ENCODE data around the gene ACBD5.
A peak's percentile ranks its signal among the peaks of the same experiment; 100 is the strongest.
"Not testable (repeated sequence)": the region's sequence is repeated elsewhere in the genome, so short reads cannot be mapped to it uniquely, and the experiment has no call there.

Gene ACBD5

GRCh38 chr10:27237531-27237930 is 3.1 kb downstream of the ACBD5 start:
- DNase-seq, result not testable (repeated sequence)

DNA sequence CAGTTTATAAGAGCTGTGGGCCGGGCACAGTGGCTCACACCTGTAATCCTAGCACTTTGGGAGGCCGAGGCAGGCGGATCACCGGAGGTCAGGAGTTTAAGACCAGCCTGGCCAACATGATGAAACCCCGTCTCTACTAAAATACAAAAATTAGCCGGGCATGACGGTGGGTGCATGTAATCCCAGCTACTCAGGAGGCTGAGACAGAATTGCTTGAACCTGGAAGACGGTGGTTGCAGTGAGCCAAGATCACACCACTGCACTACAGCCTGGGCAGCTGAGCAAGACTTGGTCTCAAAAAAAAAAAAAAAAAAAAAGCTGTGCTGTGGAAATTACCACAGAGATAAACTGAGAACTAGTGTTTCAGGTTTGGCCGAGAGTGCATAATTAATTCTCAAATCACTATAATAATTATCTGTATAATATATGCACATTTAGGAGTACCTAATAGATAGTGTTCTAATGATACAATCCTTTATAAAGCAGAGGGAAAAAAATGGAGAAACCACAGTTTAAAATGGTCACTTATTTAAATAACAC is 3.9 kb downstream of the ACBD5 start:
- not testable (repeated sequence) for DNase-seq

- DNase-seq, result no peak
Measured at GRCh38 chr10:27235706-27236105, 4.9 kb downstream of the ACBD5 start.

GRCh38 chr10:27230022-27230421 is 10.6 kb downstream of the ACBD5 start:
- DNase-seq, result no peak

- DNase-seq, result peak; percentile 37
Measured at GRCh38 chr10:27225642-27226257, 14.8 kb downstream of the ACBD5 start.

- DNase-seq, result peak; percentile 46
Measured at GRCh38 chr10:27225011-27225590, 15.5 kb downstream of the ACBD5 start.

DNA sequence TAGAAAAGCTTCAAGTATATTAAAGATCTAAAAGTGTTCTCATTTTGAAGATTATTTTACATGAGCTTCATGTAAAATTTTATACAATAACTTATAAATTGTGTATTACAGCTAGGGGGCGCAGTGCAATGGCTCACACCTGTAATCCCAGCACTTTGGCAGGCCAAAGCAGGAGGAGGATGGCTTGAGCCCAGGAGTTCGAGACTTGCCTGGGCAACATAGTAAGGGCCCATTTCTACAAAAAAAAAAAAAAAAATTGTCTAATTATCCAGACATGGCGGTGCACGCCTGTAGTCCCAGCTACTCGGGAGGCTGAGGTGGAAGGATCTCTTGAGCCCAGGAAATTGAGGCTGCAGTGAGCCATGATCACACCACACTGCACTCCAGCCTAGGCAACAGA is 16.6 kb downstream of the ACBD5 start:
- peak; percentile 65 for DNase-seq

- no peak for DNase-seq
Measured at GRCh38 chr10:27207350-27207749, 33.2 kb downstream of the ACBD5 start.

DNA sequence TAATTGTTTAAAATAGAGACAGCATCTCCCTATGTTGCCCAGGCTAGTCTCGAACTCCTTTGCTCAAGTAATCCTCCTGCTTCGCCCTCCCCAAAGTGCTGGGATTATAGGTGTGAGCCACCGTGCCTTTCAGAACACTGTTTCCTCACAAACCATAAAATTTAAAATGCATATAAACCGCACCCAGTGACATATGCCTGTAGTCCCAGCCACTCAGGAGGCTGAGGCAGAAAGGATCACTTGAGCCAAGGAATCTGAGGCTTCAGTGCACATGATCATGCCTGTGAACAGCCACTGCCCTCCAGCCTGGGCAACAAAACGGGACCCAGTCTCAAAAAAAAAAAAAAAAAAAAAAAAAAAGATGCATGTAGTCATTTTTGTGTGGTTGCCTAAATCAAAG is 36.8 kb downstream of the ACBD5 start:
- DNase-seq, result no peak

GRCh38 chr10:27197980-27198620 is 42.5 kb downstream of the ACBD5 start:
- no peak for DNase-seq

DNA sequence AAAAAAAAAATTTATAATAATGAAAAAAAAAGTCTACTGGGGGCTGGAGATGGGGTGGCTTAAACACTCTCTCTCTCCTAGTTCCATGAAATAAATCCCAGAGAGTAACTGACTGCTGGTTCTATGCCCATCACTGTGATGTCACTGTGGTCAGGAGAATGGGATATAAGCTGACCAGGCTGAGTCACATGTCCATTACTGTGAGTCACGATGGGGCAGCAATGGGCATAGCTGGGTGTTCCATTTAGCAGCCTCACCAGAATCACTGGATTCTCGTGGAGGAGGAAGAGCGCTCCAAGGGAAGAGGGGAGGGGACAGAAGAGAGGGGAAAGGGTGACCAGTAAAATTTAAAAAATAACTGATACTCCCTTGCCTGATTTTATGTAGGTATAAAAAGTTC is 48.3 kb downstream of the ACBD5 start:
- no peak for DNase-seq

DNA sequence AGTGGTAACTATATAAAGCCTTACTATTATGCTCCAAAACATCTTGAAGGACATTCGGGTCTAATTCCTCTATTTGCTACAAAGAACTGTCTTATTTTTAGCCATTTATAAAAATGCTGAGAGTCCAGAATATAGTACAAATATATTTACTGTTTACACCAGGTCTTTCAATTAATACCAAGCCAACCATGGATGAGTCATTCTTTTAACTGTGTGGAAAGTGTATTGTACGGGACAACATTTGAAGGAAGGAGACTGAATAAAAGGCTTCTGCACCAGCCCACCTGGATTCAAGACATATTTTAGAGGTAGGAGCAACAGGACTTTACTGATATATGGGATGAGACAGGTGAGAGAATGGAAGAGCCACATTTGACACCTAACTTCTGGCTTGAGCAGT is 50.1 kb downstream of the ACBD5 start:
- no peak for DNase-seq

GRCh38 chr10:27188897-27189296 is 51.7 kb downstream of the ACBD5 start:
- no peak for DNase-seq

- no peak for DNase-seq
Measured at GRCh38 chr10:27188259-27188658, 52.3 kb downstream of the ACBD5 start.

DNA sequence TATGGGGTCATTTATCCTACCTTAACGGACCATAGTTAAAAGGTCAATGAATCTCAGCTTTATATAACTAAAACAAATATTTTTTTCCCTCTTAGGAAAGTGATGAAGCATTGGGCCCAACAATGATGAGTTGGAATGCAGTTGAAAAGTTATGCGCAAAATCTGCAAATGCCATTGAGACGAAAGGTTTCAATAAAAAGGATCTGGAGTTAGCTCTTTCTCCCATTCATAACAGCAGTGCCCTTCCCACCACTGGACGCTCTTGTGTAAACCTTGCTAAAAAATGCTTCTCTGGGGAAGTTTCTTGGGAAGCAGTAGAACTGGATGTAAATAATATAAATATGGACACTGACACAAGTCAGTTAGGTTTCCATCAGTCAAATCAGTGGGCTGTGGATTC is 70.7 kb downstream of the ACBD5 start:
- no peak for DNase-seq

- DNase-seq, result no peak
Measured at GRCh38 chr10:27158421-27158820, 82.2 kb downstream of the ACBD5 start.

- no peak for DNase-seq
Measured at GRCh38 chr10:27157150-27157549, 83.4 kb downstream of the ACBD5 start.

GRCh38 chr10:27156566-27156965 is 84.0 kb downstream of the ACBD5 start:
- peak; percentile 17 for DNase-seq

DNA sequence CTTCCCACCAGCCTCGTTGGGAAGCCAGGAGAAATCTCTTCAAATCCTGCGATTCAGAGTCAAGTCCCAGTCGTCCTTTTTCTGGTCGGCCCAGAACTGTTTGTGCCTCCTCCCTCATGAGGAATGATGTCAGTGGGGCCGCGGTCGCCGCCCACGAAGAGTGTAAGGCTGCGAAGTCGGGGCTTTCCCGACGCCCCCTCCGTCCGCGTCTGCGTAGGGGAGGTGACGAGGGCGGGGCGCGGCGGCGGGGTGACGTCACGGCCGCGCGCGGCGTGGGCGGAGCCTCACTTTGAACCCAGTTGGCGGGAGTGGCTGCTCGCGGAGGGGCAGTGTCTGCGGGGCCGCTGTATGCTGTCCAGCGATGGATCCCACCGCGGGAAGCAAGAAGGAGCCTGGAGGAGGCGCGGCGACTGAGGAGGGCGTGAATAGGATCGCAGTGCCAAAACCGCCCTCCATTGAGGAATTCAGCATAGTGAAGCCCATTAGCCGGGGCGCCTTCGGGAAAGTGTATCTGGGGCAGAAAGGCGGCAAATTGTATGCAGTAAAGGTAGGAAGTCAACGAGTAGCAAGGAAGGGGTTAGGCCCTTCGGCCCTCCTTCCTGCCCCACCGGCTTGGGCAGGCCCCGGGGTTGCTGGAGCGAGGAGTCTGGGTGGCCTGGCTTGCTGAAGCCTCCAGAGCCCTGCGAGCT is 85.4 kb downstream of the ACBD5 start, which contains the start of gene MASTL:
Gene MASTL (plus strand): TSS at position 287 of the 689 bp plus-strand sequence. CDS start 75 bp downstream, at position 362.
- DNase-seq, result peak; percentile 97

DNA sequence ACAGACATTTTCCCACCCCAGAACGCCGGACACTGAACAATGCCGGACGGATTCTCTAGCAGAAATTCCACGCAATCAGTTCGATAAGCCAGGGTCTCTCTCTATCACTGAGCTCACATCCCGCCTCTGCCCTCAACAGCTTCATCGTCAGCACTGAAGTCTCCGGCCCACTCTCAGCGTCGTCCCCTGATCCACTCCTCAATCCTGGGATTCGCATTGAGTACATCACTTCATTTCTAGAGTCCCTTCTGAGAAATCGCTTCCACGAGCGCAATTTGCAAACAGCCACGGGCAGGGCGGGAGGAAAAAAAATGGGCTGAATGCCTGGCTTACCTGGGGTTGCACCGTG is 86.8 kb downstream of the ACBD5 start:
- no peak for DNase-seq

GRCh38 chr10:27153329-27153728 is 87.3 kb downstream of the ACBD5 start:
- DNase-seq, result no peak

DNA sequence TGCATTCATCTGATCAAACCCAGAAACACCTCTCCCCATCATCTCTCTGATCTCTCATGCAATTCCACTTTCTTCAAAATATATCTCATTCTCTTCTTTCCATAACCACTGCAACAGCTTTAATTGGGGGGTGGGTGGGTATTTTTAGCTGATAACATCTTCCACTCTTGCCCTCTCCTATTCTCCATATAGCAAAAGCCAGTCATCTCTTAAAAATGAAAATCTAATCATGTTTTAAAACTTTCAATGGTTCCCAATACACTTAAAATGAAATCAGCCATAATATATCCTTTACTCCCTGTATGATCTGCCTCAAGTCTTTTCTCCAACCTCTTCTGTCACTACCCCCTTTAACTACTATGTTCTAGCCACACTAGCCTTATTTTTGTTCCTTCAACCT is 87.9 kb downstream of the ACBD5 start:
- DNase-seq, result no peak

DNA sequence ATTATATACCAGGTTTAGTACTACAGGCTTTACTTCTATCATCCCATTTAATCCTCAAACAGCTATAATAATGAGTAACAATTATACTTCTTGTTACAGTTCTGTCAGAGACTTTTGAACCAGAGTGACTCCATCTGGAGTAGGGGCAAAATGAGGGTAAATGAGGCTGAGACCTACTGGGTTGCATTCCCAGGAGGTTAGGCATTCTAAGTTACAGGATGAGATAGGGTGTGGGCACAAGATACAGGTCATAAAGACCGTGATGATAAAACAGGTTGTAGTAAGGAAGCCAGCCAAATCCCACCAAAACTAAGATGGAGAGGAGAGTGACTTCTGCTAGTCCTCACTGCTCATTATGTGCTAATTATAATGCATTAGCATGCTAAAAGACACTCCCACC is 90.3 kb downstream of the ACBD5 start:
- no peak for DNase-seq

DNA sequence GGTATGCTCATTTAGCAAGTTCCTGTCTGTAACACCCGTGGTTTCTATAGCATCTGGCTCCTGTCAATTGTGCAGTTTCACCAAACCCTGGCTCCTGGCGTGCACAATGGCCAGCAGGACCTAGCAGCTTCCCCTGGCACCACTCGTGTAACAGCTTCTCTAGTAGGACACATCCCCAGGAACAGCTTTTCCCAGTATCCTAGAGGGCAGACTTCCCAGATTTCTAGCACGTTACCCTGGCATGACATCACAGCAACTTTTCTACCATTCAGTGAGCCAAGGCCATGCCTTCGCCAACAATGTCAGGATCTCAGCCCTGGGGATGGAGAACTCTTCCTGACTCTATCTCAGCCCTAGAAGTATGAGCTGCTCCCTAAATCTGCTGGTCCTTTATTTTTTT is 92.9 kb downstream of the ACBD5 start:
- DNase-seq, result no peak
